ENCODE results near the gene NACC1. TPM values are rescaled to one million over a fixed set of nuclear protein-coding genes. Genes with fewer than 3 reads are reported as not detected.

Gene NACC1
- total RNA-seq, 1 experiment from 2014 or later = 126 TPM

DNA sequence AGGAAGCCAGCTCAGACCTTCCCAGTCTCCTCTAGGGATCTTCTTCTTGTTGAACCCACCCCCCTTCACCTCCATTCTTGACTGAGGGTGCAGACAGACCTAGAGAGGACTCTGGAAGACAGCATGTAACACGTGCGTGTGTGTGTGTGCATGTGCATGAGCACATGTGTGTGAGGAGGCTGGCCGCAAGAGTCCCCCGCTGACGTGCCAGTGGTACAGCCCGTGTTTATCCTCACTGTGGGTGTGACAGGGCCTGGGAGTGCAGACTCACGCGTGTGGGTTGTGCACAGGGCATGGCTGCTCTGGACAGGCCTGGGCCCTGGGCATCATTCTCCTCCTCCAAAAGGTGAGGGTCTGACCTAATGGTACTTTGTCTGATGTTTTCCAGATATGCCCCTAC lies 41.7 kb upstream of the NACC1 start:
- intact Hi-C loops (cut with micrococcal nuclease; ENCODE audit: unreplicated experiment) = no loop called here
- no peak overlapping the region for H3K4me3 ChIP-seq (ENCODE audit: low read depth, low read length, poor library complexity, severe bottlenecking)
- H3K9me3 ChIP-seq (ENCODE audit: low read depth, low read length, poor library complexity, severe bottlenecking) = no peaks in the 10 kb centered on the region
- POLR2A ChIA-PET (ENCODE audit: low non-redundant PET) = no interaction called here
- no peak for DNase-seq (ENCODE audit: low spot score)
- TF ChIP-seq EZH2 (IDR thresholded peaks at IDR 0.05; ENCODE audit: borderline replicate concordance, low read depth, low read length, poor library complexity, severe bottlenecking) = no peak
- TF ChIP-seq, protein P1, sequence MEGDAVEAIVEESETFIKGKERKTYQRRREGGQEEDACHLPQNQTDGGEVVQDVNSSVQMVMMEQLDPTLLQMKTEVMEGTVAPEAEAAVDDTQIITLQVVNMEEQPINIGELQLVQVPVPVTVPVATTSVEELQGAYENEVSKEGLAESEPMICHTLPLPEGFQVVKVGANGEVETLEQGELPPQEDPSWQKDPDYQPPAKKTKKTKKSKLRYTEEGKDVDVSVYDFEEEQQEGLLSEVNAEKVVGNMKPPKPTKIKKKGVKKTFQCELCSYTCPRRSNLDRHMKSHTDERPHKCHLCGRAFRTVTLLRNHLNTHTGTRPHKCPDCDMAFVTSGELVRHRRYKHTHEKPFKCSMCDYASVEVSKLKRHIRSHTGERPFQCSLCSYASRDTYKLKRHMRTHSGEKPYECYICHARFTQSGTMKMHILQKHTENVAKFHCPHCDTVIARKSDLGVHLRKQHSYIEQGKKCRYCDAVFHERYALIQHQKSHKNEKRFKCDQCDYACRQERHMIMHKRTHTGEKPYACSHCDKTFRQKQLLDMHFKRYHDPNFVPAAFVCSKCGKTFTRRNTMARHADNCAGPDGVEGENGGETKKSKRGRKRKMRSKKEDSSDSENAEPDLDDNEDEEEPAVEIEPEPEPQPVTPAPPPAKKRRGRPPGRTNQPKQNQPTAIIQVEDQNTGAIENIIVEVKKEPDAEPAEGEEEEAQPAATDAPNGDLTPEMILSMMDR (conservative IDR thresholded peaks at IDR 0.05; ENCODE audit: low read depth, low read length) = no peak
- H3K27ac ChIP-seq (ENCODE audit: low read depth, low read length, poor library complexity, severe bottlenecking) = no peak overlapping the region
- H3K36me3 ChIP-seq (ENCODE audit: insufficient read depth, low read length, poor library complexity, severe bottlenecking) = peaks cover 16% of the 10 kb centered on the region
- peaks cover 24% of the 10 kb centered on the region for H3K4me1 ChIP-seq (ENCODE audit: insufficient read depth, low read length, poor library complexity, severe bottlenecking)
- BruUV-seq (replicated peaks) = no TSS peak
- no peaks in the 10 kb centered on the region for H3K27me3 ChIP-seq (replicated peaks; ENCODE audit: insufficient read depth, low read depth, low read length, poor library complexity)
- CTCF ChIA-PET = no interaction called here

DNA sequence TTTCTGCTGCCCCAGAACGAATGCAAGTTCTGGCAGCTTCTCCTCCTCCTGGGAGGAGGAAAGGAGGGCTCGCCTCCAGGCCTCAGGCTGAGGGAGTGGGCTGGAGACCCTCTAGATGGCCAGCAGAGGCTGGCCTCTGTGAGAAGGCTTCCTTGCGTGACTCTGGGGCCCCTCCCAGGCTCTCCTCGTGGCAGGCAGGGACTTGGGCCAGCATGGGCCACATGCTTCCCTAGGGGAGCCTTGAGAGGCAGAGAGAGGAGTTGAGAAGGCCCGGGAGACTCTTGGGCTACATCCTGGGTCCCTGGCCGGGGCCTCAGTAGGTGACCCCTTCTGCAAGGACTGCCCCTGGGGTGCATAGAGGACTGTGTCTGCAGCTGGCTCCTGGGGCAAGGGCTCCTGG lies 41.3 kb upstream of the NACC1 start:
- CTCF ChIA-PET = no interaction called here
- no peak overlapping the region for H3K27ac ChIP-seq (ENCODE audit: low read depth, low read length, poor library complexity, severe bottlenecking)
- H3K4me1 ChIP-seq (ENCODE audit: insufficient read depth, low read length, poor library complexity, severe bottlenecking) = peaks cover 24% of the 10 kb centered on the region
- no TSS peak for BruUV-seq (replicated peaks)
- H3K9me3 ChIP-seq (ENCODE audit: low read depth, low read length, poor library complexity, severe bottlenecking) = no peaks in the 10 kb centered on the region
- no peak for DNase-seq (ENCODE audit: low spot score)
- TF ChIP-seq, protein P1 (conservative IDR thresholded peaks at IDR 0.05; ENCODE audit: low read depth, low read length) = no peak
- no peak for TF ChIP-seq EZH2 (IDR thresholded peaks at IDR 0.05; ENCODE audit: borderline replicate concordance, low read depth, low read length, poor library complexity, severe bottlenecking)
- intact Hi-C loops (cut with micrococcal nuclease; ENCODE audit: unreplicated experiment) = no loop called here
- peaks cover 16% of the 10 kb centered on the region for H3K36me3 ChIP-seq (ENCODE audit: insufficient read depth, low read length, poor library complexity, severe bottlenecking)
- no peak overlapping the region for H3K4me3 ChIP-seq (ENCODE audit: low read depth, low read length, poor library complexity, severe bottlenecking)
- H3K27me3 ChIP-seq (replicated peaks; ENCODE audit: insufficient read depth, low read depth, low read length, poor library complexity) = no peaks in the 10 kb centered on the region
- POLR2A ChIA-PET (ENCODE audit: low non-redundant PET) = no interaction called here

DNA sequence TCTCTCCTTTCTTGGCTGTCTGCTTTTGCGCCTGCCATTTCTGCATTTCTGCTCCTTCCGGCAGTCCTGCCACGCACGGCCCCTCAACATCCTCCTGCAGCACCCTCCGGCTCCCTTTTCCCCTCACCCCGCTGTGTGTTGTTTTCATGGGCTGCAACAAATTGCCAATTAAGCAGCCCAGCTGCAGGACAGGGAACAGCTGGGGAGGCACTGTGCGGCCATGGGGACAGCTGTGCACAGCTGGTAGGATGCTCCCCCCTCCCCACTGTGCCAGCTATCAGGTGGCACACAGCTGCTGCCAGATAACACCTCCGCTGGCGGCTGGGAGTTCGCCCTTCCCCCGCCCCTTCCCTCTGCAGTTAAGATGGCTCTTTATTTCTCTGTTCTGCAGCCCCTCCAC lies 40.8 kb upstream of the NACC1 start:
- DNase-seq (ENCODE audit: low spot score) = no peak
- Histone ChIP-seq H3K27me3 (replicated peaks; ENCODE audit: insufficient read depth, low read depth, low read length, poor library complexity) (no peaks in the 10 kb centered on the region), H3K27ac (ENCODE audit: low read depth, low read length, poor library complexity, severe bottlenecking) (no peak overlapping the region), H3K36me3 (ENCODE audit: insufficient read depth, low read length, poor library complexity, severe bottlenecking) (peaks cover 16% of the 10 kb centered on the region), H3K9me3 (ENCODE audit: low read depth, low read length, poor library complexity, severe bottlenecking) (no peaks in the 10 kb centered on the region), H3K4me3 (ENCODE audit: low read depth, low read length, poor library complexity, severe bottlenecking) (no peak overlapping the region), H3K4me1 (ENCODE audit: insufficient read depth, low read length, poor library complexity, severe bottlenecking) (peaks cover 27% of the 10 kb centered on the region)
- no peak for TF ChIP-seq EZH2 (IDR thresholded peaks at IDR 0.05; ENCODE audit: borderline replicate concordance, low read depth, low read length, poor library complexity, severe bottlenecking)
- TF ChIP-seq, protein P1 (conservative IDR thresholded peaks at IDR 0.05; ENCODE audit: low read depth, low read length) = no peak
- CTCF ChIA-PET = no interaction called here
- intact Hi-C loops (cut with micrococcal nuclease; ENCODE audit: unreplicated experiment) = no loop called here
- BruUV-seq (replicated peaks) = no TSS peak
- POLR2A ChIA-PET (ENCODE audit: low non-redundant PET) = no interaction called here

All from A673 (cell line).